HCT116 (cell line): ENCODE measurements around the gene TMPRSS7. TPM values are rescaled to one million over a fixed set of nuclear protein-coding genes. Genes with fewer than 3 reads are reported as not detected.
A peak's percentile ranks its signal among the peaks of the same experiment; 100 is the strongest.

Experiments used
- ATAC-seq: fragments of 200-7000 bp; cut with Tn5 transposase; 2 replicates; pipeline ENCODE4 v1.9.1; 2020; ENCODE audit warnings: mild to moderate bottlenecking, moderate library complexity
- BruUV-seq: library from RNA; stranded (reverse); fragments of 400-500 nt; replicated peaks from 2 replicates; lab custom pipeline; 2021; lab: Mats Ljungman, UMichigan
- CTCF ChIA-PET: fragments of 300-600 bp; sonication (Branson Sonifier 250); formaldehyde crosslinking; loops from one replicate; lab custom pipeline; 2021; ENCODE audit warnings: antibody characterized with exemption; lab: Charles Lee
- POLR2A ChIA-PET: fragments of 300-600, 350-600 bp; sonication (Branson Sonifier 250); formaldehyde crosslinking; loops from one replicate; lab custom pipeline; 2021; ENCODE audit warnings: antibody characterized with exemption; lab: Charles Lee
- RAD21 ChIA-PET, 2 experiments: fragments of 300-600 bp; sonication (Branson Sonifier 250); formaldehyde crosslinking; loops; one replicate each; lab custom pipeline; 2023; ENCODE audit warnings: low total read pairs in 2 of 2; ENCODE audit not compliant: uncharacterized antibody in 2 of 2, unreplicated experiment in 2 of 2, low non-redundant PET in 1 of 2; lab: Charles Lee
- DNase-seq: peaks from one replicate; pipeline ENCODE4 v3.0.0-alpha.2; 2010; ENCODE audit warnings: low read depth, low spot score
- H2AFZ ChIP-seq: fragments of 200-600 bp; shearing (Covaris generic), sonication (generic); 2 replicates; pipeline ENCODE4 v1.6.1; 2017; ENCODE audit warnings: low read depth, mixed run types, mixed read lengths, antibody characterized with exemption, low read length; ENCODE audit not compliant: poor library complexity, severe bottlenecking
- H3K27ac ChIP-seq: 2 replicates; pipeline ENCODE4 v1.5.1; 2012; ENCODE audit warnings: low read depth, low read length
- H3K27me3 ChIP-seq: fragments of 200-600 bp; sonication (generic); 2 replicates; pipeline ENCODE4 v1.6.1; 2016; ENCODE audit warnings: mixed run types, low read length, mixed read lengths; ENCODE audit not compliant: insufficient read depth
- H3K36me3 ChIP-seq, 2 experiments: fragments of 200-500 bp in 1 of 2; fragments of 200-600 bp in 1 of 2; sonication (Bioruptor generic) in 1 of 2; sonication (generic) in 1 of 2; 2 replicates each; pipeline versions ENCODE4 v1.5.1 to v1.6.1; 2014 to 2016; ENCODE audit warnings: low read length in 2 of 2, inconsistent platforms in 1 of 2, mixed read lengths in 1 of 2, mixed run types in 1 of 2; ENCODE audit not compliant: insufficient read depth in 2 of 2, control insufficient read depth in 1 of 2
- H3K4me1 ChIP-seq, 2 experiments: fragments of 200-600 bp in 1 of 2; sonication (generic) in 1 of 2; 2 replicates each; pipeline versions ENCODE4 v1.5.1 to v1.6.1; 2012 to 2017; ENCODE audit warnings: low read length in 2 of 2, inconsistent platforms in 1 of 2, mild to moderate bottlenecking in 1 of 2, mixed read lengths in 1 of 2, mixed run types in 1 of 2, moderate library complexity in 1 of 2; ENCODE audit not compliant: insufficient read depth in 2 of 2, control insufficient read depth in 1 of 2
- H3K4me2 ChIP-seq: fragments of 200-600 bp; sonication (generic); 2 replicates; pipeline ENCODE4 v1.6.1; 2017; ENCODE audit warnings: mixed run types, low read length, mixed read lengths
- H3K4me3 ChIP-seq, 2 experiments: fragments of 200-600 bp in 1 of 2; sonication (generic) in 1 of 2; replicated peaks in 1 of 2; 2 replicates each; pipeline ENCODE4 v1.5.1; 2011 to 2016; ENCODE audit warnings: low read length in 2 of 2, control low read depth in 1 of 2, low read depth in 1 of 2, mild to moderate bottlenecking in 1 of 2, mixed read lengths in 1 of 2, mixed run types in 1 of 2
- H3K79me2 ChIP-seq: fragments of 200-600 bp; sonication (generic); 2 replicates; pipeline ENCODE4 v1.6.1; 2017; ENCODE audit warnings: mild to moderate bottlenecking, mixed run types, low read length, moderate library complexity, mixed read lengths; ENCODE audit not compliant: insufficient read depth
- H3K9ac ChIP-seq: fragments of 200-600 bp; sonication (generic); 2 replicates; pipeline ENCODE4 v1.6.1; 2016; ENCODE audit warnings: low read length, mixed read lengths
- H3K9me2 ChIP-seq: fragments of 200-600 bp; sonication (generic), shearing (Covaris generic); 2 replicates; pipeline ENCODE4 v1.6.1; 2017; ENCODE audit warnings: mixed run types, mild to moderate bottlenecking, moderate library complexity; ENCODE audit not compliant: insufficient read depth
- H3K9me3 ChIP-seq, 2 experiments: fragments of 200-500 bp in 1 of 2; fragments of 200-600 bp in 1 of 2; sonication (Bioruptor generic) in 1 of 2; sonication (generic) in 1 of 2; 2 replicates each; pipeline ENCODE4 v1.6.1; 2014 to 2017; ENCODE audit warnings: low read length in 2 of 2, mixed read lengths in 2 of 2, inconsistent platforms in 1 of 2, low read depth in 1 of 2, mild to moderate bottlenecking in 1 of 2, mixed run types in 1 of 2, moderate library complexity in 1 of 2; ENCODE audit not compliant: control insufficient read depth in 1 of 2, insufficient read depth in 1 of 2
- H4K20me1 ChIP-seq: fragments of 200-600 bp; sonication (generic), shearing (Covaris generic); 2 replicates; pipeline ENCODE4 v1.6.1; 2017; ENCODE audit warnings: mixed run types, mild to moderate bottlenecking, moderate library complexity; ENCODE audit not compliant: insufficient read depth
- ATF3 ChIP-seq: IDR thresholded peaks from 2 replicates; pipeline ENCODE4 v1.6.1; 2012
- CBX3 ChIP-seq: IDR thresholded peaks from 2 replicates; pipeline ENCODE4 v1.6.1; 2012; ENCODE audit warnings: low read depth
- CEBPB ChIP-seq: IDR thresholded peaks from 2 replicates; pipeline ENCODE4 v1.6.1; 2012; ENCODE audit warnings: low read depth
- CTCF ChIP-seq, 3 experiments: fragments of 200-600 bp in 1 of 3; sonication (generic) in 1 of 3; IDR thresholded peaks in 2 of 3; conservative IDR thresholded peaks in 1 of 3; 2 replicates each; pipeline ENCODE4 v1.5.1; 2012 to 2017; ENCODE audit warnings: low read depth in 2 of 3, low read length in 2 of 3, antibody characterized with exemption in 1 of 3, borderline replicate concordance in 1 of 3, control low read depth in 1 of 3, mild to moderate bottlenecking in 1 of 3, mixed read lengths in 1 of 3, mixed run types in 1 of 3, moderate library complexity in 1 of 3; ENCODE audit not compliant: insufficient read depth in 1 of 3
- EZH2 ChIP-seq: fragments of 200-600 bp; sonication (generic); IDR thresholded peaks from 2 replicates; pipeline ENCODE4 v1.6.1; 2017; ENCODE audit warnings: antibody characterized with exemption, mixed run types
- POLR2AphosphoS5 ChIP-seq: IDR thresholded peaks from 2 replicates; pipeline ENCODE4 v1.6.1; 2011; ENCODE audit warnings: mild to moderate bottlenecking, low read depth, low read length, moderate library complexity
- SP1 ChIP-seq: IDR thresholded peaks from 2 replicates; pipeline ENCODE4 v1.6.1; 2012; ENCODE audit warnings: low read depth
- SRF ChIP-seq: IDR thresholded peaks from 2 replicates; pipeline ENCODE4 v1.6.1; 2012; ENCODE audit warnings: low read depth
- TCF7L2 ChIP-seq: IDR thresholded peaks from 2 replicates; pipeline ENCODE4 v1.7.0; 2011; ENCODE audit warnings: borderline replicate concordance, inconsistent platforms; ENCODE audit not compliant: insufficient read depth, insufficient read length; ENCODE audit errors: extremely low read depth
- ZBTB33 ChIP-seq: IDR thresholded peaks from 2 replicates; pipeline ENCODE4 v1.6.1; 2011; ENCODE audit warnings: mild to moderate bottlenecking, low read length, moderate library complexity; ENCODE audit not compliant: insufficient replicate concordance; ENCODE audit errors: extremely low read depth
- ZNF274 ChIP-seq: fragments of 200-500 bp; sonication (Bioruptor generic); IDR thresholded peaks from 2 replicates; pipeline ENCODE4 v1.6.1; 2014; ENCODE audit warnings: mild to moderate bottlenecking, low read depth, low read length, inconsistent platforms
- intact Hi-C: fragments of 100-400 bp; cut with micrococcal nuclease; formaldehyde crosslinking; loops from 2 replicates; pipeline ENCODE4 v1.10.0; 2022
- total RNA-seq: library from RNA; stranded (reverse); gene quantifications from one replicate; pipeline ENCODE4 v1.2.1, GENCODE V29; 2021; ENCODE audit not compliant: unreplicated experiment
- TF ChIP-seq, protein P1 (sequence below): IDR thresholded peaks from 2 replicates; pipeline ENCODE4 v1.6.1; 2012; ENCODE audit warnings: low read depth

Gene TMPRSS7
- total RNA-seq, 1 experiment from 2014 or later: not detected

DNA sequence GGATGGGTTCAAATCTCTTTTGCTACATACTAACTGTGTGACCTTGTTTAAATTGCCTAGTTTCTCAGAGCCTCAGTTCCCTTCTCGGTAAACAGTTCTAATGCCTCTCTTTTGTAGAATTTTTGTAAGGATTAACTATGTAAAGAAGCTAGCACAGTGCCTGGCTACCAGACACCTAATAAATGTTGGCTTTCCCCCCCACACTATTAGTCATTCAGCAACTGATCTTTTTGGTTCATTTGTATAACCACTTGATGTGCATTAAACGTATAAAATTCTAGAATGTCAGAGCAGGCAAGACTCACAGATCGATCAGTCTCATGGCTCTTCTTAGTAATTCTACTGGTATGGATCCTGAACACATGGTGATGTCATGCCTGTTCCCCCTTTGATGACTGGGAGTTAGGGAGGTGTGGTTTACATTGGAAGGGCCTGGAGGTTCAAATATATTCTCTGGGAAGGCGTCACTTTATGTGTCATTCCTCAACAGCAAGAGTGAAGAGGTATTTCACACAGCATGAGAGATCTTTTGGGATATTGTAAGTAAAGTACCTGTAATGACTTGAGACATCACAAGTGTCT, 29.4 kb upstream of the TMPRSS7 start:
- Histone ChIP-seq H3K9ac (no peak overlapping the region), H4K20me1 (no peaks in the 10 kb centered on the region), H3K27ac (no peak overlapping the region), H3K36me3 (no peaks in the 10 kb centered on the region), H3K4me1 (peaks cover 2 to 41% of the 10 kb centered on the region in 2 experiments; a peak in 3 of 4 replicates), H3K9me2 (no peaks in the 10 kb centered on the region), H2AFZ (no peak overlapping the region), H3K4me2 (peak overlapping the region; percentile 29; the same call in 1 of the 2 replicates), H3K9me3 (no peaks in the 10 kb centered on the region), H3K79me2 (no peaks in the 10 kb centered on the region), H3K27me3 (no peaks in the 10 kb centered on the region), H3K4me3 (no peak overlapping the region)
- no TSS peak for BruUV-seq
- TF ChIP-seq POLR2AphosphoS5 (no peak), ZBTB33 (no peak), SP1 (no peak), ZNF274 (no peak), CTCF (IDR thresholded peaks at IDR 0.05 in 2 of 3, conservative IDR thresholded peaks at IDR 0.05 in 1 of 3; ENCODE audit: borderline replicate concordance in 1 of 3, insufficient read depth in 1 of 3, low read depth in 2 of 3, low read length in 2 of 3) (no peak), CEBPB (no peak), ATF3 (no peak), SRF (no peak), EZH2 (no peak), CBX3 (no peak), TCF7L2 (no peak)
- TF ChIP-seq, protein P1, sequence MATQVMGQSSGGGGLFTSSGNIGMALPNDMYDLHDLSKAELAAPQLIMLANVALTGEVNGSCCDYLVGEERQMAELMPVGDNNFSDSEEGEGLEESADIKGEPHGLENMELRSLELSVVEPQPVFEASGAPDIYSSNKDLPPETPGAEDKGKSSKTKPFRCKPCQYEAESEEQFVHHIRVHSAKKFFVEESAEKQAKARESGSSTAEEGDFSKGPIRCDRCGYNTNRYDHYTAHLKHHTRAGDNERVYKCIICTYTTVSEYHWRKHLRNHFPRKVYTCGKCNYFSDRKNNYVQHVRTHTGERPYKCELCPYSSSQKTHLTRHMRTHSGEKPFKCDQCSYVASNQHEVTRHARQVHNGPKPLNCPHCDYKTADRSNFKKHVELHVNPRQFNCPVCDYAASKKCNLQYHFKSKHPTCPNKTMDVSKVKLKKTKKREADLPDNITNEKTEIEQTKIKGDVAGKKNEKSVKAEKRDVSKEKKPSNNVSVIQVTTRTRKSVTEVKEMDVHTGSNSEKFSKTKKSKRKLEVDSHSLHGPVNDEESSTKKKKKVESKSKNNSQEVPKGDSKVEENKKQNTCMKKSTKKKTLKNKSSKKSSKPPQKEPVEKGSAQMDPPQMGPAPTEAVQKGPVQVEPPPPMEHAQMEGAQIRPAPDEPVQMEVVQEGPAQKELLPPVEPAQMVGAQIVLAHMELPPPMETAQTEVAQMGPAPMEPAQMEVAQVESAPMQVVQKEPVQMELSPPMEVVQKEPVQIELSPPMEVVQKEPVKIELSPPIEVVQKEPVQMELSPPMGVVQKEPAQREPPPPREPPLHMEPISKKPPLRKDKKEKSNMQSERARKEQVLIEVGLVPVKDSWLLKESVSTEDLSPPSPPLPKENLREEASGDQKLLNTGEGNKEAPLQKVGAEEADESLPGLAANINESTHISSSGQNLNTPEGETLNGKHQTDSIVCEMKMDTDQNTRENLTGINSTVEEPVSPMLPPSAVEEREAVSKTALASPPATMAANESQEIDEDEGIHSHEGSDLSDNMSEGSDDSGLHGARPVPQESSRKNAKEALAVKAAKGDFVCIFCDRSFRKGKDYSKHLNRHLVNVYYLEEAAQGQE: no peak
- no peak for DNase-seq
- no peak for ATAC-seq
- ChIA-PET RAD21 (no interaction called here), POLR2A (interaction anchor here (0.7 to 2.7 kb wide), 2 partner anchors 10 to 20 kb away, joined by 3 to 6 read pairs; no protein-coding TSS in a partner anchor), CTCF (interaction anchor here (1.3 to 3.9 kb wide), 3 partner anchors 8 to 38 kb away, joined by 3 to 46 read pairs (median 4); no protein-coding TSS in a partner anchor)
- intact Hi-C loops: no loop called here
